Measurements from ENCODE around the gene KRT85. TPM values are rescaled to one million over a fixed set of nuclear protein-coding genes. Genes with fewer than 3 reads are reported as not detected.

KRT85 gene
- total RNA-seq, 1 donor from 2014 or later = not detected

GRCh38 chr12:52389313-52390207 is 22.3 kb upstream of the KRT85 start:
- no peak overlapping the region for H3K4me3 Mint-ChIP-seq
- H3K9me3 Mint-ChIP-seq = no peaks in the 10 kb centered on the region
- no peak for TF ChIP-seq CTCF (IDR thresholded peaks at IDR 0.05)
- no peak for ATAC-seq (ENCODE audit: low read depth)
- CTCF ChIA-PET = no interaction called here
- H3K36me3 Mint-ChIP-seq (ENCODE audit: low read depth) = no peaks in the 10 kb centered on the region
- POLR2A ChIA-PET = no interaction called here
- peaks cover 2% of the 10 kb centered on the region for H3K4me1 Mint-ChIP-seq
- intact Hi-C loops (cut with micrococcal nuclease) = no loop called here
- peaks cover 9% of the 10 kb centered on the region for H3K27me3 Mint-ChIP-seq
- DNase-seq = no peak
- H3K27ac Mint-ChIP-seq = no peak overlapping the region

GRCh38 chr12:52387859-52388258 is 20.6 kb upstream of the KRT85 start:
- H3K4me3 Mint-ChIP-seq = no peak overlapping the region
- ChIA-PET POLR2A (no interaction called here), CTCF (no interaction called here)
- H3K9me3 Mint-ChIP-seq = no peaks in the 10 kb centered on the region
- TF ChIP-seq CTCF (IDR thresholded peaks at IDR 0.05) = no peak
- H3K27ac Mint-ChIP-seq = no peak overlapping the region
- H3K4me1 Mint-ChIP-seq = peaks cover 2% of the 10 kb centered on the region
- no peaks in the 10 kb centered on the region for H3K36me3 Mint-ChIP-seq (ENCODE audit: low read depth)
- intact Hi-C loops (cut with micrococcal nuclease) = no loop called here
- ATAC-seq (ENCODE audit: low read depth) = no peak
- peaks cover 8% of the 10 kb centered on the region for H3K27me3 Mint-ChIP-seq
- no peak for DNase-seq

- intact Hi-C loops (cut with micrococcal nuclease) = no loop called here
- POLR2A ChIA-PET = no interaction called here
These were observed 18.0 kb upstream of the KRT85 start, which contains the start of gene KRT84 for GRCh38 chr12:52385226-52385702. Gene KRT84 (minus strand): TSS chr12:52385652. CDS start chr12:52385585, 67 bp downstream.

GRCh38 chr12:52383331-52383730 is 16.1 kb upstream of the KRT85 start:
- ATAC-seq (ENCODE audit: low read depth) = no peak
- Mint-ChIP-seq H3K27me3 (peaks cover 7% of the 10 kb centered on the region), H3K9me3 (no peaks in the 10 kb centered on the region), H3K4me3 (no peak overlapping the region), H3K4me1 (peaks cover 2% of the 10 kb centered on the region), H3K27ac (no peak overlapping the region), H3K36me3 (ENCODE audit: low read depth) (no peaks in the 10 kb centered on the region)
- DNase-seq = no peak
- ChIA-PET CTCF (interaction anchor here (0.8 kb wide), 1 partner anchor 11 kb away, joined by 3 read pairs; no protein-coding TSS in a partner anchor), POLR2A (no interaction called here)
- no peak for TF ChIP-seq CTCF (IDR thresholded peaks at IDR 0.05)
- intact Hi-C loops (cut with micrococcal nuclease) = no loop called here

More at GRCh38 chr12:52385226-52385702, 18.0 kb upstream of the KRT85 start, which contains the start of gene KRT84:
- H3K36me3 Mint-ChIP-seq (ENCODE audit: low read depth) = no peaks in the 10 kb centered on the region
- CTCF ChIA-PET = interaction anchor here (2.3 kb wide), 1 partner anchor 10 kb away, joined by 5 read pairs; no protein-coding TSS in a partner anchor
- peaks cover 2% of the 10 kb centered on the region for H3K4me1 Mint-ChIP-seq
- no peak for TF ChIP-seq CTCF (IDR thresholded peaks at IDR 0.05)
- H3K27me3 Mint-ChIP-seq = peaks cover 8% of the 10 kb centered on the region
- DNase-seq (no peak), ATAC-seq (ENCODE audit: low read depth) (no peak)
- no peak within 1 kb of the TSS for H3K27ac Mint-ChIP-seq
- no peaks in the 10 kb centered on the region for H3K9me3 Mint-ChIP-seq
- no peak within 1 kb of the TSS for H3K4me3 Mint-ChIP-seq

GRCh38 chr12:52382854-52383253 is 15.6 kb upstream of the KRT85 start:
- H3K36me3 Mint-ChIP-seq (ENCODE audit: low read depth) = no peaks in the 10 kb centered on the region
- DNase-seq = no peak
- intact Hi-C loops (cut with micrococcal nuclease) = no loop called here
- H3K4me3 Mint-ChIP-seq = no peak overlapping the region
- H3K9me3 Mint-ChIP-seq = no peaks in the 10 kb centered on the region
- peaks cover 7% of the 10 kb centered on the region for H3K27me3 Mint-ChIP-seq
- no peak for TF ChIP-seq CTCF (IDR thresholded peaks at IDR 0.05)
- POLR2A ChIA-PET = no interaction called here
- no peak for ATAC-seq (ENCODE audit: low read depth)
- H3K27ac Mint-ChIP-seq = no peak overlapping the region
- CTCF ChIA-PET = no interaction called here
- H3K4me1 Mint-ChIP-seq = peaks cover 2% of the 10 kb centered on the region

All from activated B cell treated with CpG ODN at 0.5 μM for 24 hours (primary cell).